ENCODE measurements around the gene NKX1-2.

GRCh38 chr10:124436191-124436638 lies 13.6 kb downstream of the NKX1-2 start:
- no peak for TF ChIP-seq CTCF (IDR thresholded peaks at IDR 0.05)
- TF ChIP-seq POLR2A (IDR thresholded peaks at IDR 0.05) = no peak

Measured in breast epithelium (tissue), 3 donors.